Adrenal gland (tissue), 5 donors: ENCODE data around the gene TFPI.

Experiments
- CTCF ChIP-seq, 6 experiments: fragments of 450-650 bp in 4 of 6; fragments of 200-600 bp in 2 of 6; sonication (generic) in 1 of 6; IDR thresholded peaks; 1 replicate in 5 of 6; 2 replicates in 1 of 6; pipeline versions ENCODE4 v1.5.1 to v1.8.0; 2016 to 2021; ENCODE audit warnings: antibody characterized with exemption in 6 of 6, mild to moderate bottlenecking in 2 of 6, moderate library complexity in 1 of 6
- POLR2A ChIP-seq, 2 donors: fragments of 450-650 bp; IDR thresholded peaks; one replicate each; pipeline ENCODE4 v1.6.1; 2017; ENCODE audit warnings: antibody characterized with exemption in 2 of 2, mild to moderate bottlenecking in 2 of 2, moderate library complexity in 1 of 2
- donor health status: DM: no; HTN: no; CAD: no.

- TF ChIP-seq CTCF (IDR thresholded peaks at IDR 0.05) (no peak), POLR2A (IDR thresholded peaks at IDR 0.05) (no peak)
Observed at GRCh38 chr2:187478719-187479118, 75.5 kb downstream of the TFPI start.
